Trophoblast cell (in vitro differentiated cells and primary cell): ENCODE measurements around the gene C20orf173.

Experiments
- DNase-seq, 2 donors: peaks; one replicate each; pipeline ENCODE4 v3.0.0-alpha.2; 2016
- H2AFZ ChIP-seq: 2 replicates; pipeline ENCODE4 v1.6.1; 2013; ENCODE audit warnings: low read length, moderate library complexity, mild to moderate bottlenecking; ENCODE audit not compliant: insufficient read depth, poor library complexity
- H2AK5ac ChIP-seq: 2 replicates; pipeline ENCODE4 v1.6.1; 2013; ENCODE audit warnings: mild to moderate bottlenecking, low read length
- H2BK120ac ChIP-seq: 2 replicates; pipeline ENCODE4 v1.6.1; 2013; ENCODE audit warnings: low read length, mild to moderate bottlenecking, moderate library complexity; ENCODE audit not compliant: insufficient read depth, poor library complexity
- H2BK12ac ChIP-seq: 2 replicates; pipeline ENCODE4 v1.6.1; 2013; ENCODE audit warnings: mild to moderate bottlenecking, low read length, moderate library complexity
- H2BK5ac ChIP-seq: 2 replicates; pipeline ENCODE4 v1.6.1; 2013; ENCODE audit warnings: low read length, low read depth, moderate library complexity, mild to moderate bottlenecking; ENCODE audit not compliant: poor library complexity
- H3K14ac ChIP-seq: 2 replicates; pipeline ENCODE4 v1.6.1; 2013; ENCODE audit warnings: mild to moderate bottlenecking, low read length
- H3K18ac ChIP-seq: 2 replicates; pipeline ENCODE4 v1.6.1; 2013; ENCODE audit warnings: mild to moderate bottlenecking, low read length
- H3K23ac ChIP-seq: 2 replicates; pipeline ENCODE4 v1.6.1; 2013; ENCODE audit warnings: low read length
- H3K27ac ChIP-seq: 2 replicates; pipeline ENCODE4 v1.5.1; 2013; ENCODE audit warnings: low read depth, mild to moderate bottlenecking, inconsistent platforms, low read length, moderate library complexity
- H3K27me3 ChIP-seq: 2 replicates; pipeline ENCODE4 v1.6.1; 2013; ENCODE audit warnings: inconsistent platforms, mild to moderate bottlenecking, low read length, moderate library complexity; ENCODE audit not compliant: insufficient read depth
- H3K36me3 ChIP-seq, 2 experiments: 1 replicate in 1 of 2; 2 replicates in 1 of 2; pipeline ENCODE4 v1.6.1; 2013; ENCODE audit warnings: low read length in 2 of 2, mild to moderate bottlenecking in 2 of 2, moderate library complexity in 1 of 2; ENCODE audit not compliant: insufficient read depth in 2 of 2, control insufficient read depth in 1 of 2
- H3K4ac ChIP-seq: 2 replicates; pipeline ENCODE4 v1.6.1; 2013; ENCODE audit warnings: low read depth, mild to moderate bottlenecking, low read length, moderate library complexity
- H3K4me1 ChIP-seq, 2 experiments: 1 replicate in 1 of 2; 2 replicates in 1 of 2; pipeline ENCODE4 v1.6.1; 2013; ENCODE audit warnings: low read length in 2 of 2, mild to moderate bottlenecking in 2 of 2, moderate library complexity in 1 of 2; ENCODE audit not compliant: insufficient read depth in 2 of 2, control insufficient read depth in 1 of 2
- H3K4me2 ChIP-seq: 2 replicates; pipeline ENCODE4 v1.6.1; 2013; ENCODE audit warnings: inconsistent platforms, mild to moderate bottlenecking, low read length, moderate library complexity
- H3K4me3 ChIP-seq: 2 replicates; pipeline ENCODE4 v1.5.1; 2013; ENCODE audit warnings: mild to moderate bottlenecking, low read depth, low read length, inconsistent platforms
- H3K79me1 ChIP-seq: one replicate; pipeline ENCODE4 v1.6.1; 2013; ENCODE audit warnings: low read length
- H3K79me2 ChIP-seq: 2 replicates; pipeline ENCODE4 v1.6.1; 2013; ENCODE audit warnings: low read length, mild to moderate bottlenecking; ENCODE audit not compliant: control insufficient read depth, insufficient read depth, poor library complexity
- H3K9ac ChIP-seq: 2 replicates; pipeline ENCODE4 v1.6.1; 2013; ENCODE audit warnings: mild to moderate bottlenecking, low read length
- H3K9me3 ChIP-seq: 2 replicates; pipeline ENCODE4 v1.6.1; 2013; ENCODE audit warnings: low read depth, mild to moderate bottlenecking, control low read depth, inconsistent platforms, low read length; ENCODE audit not compliant: insufficient read depth
- H4K12ac ChIP-seq: 2 replicates; pipeline ENCODE4 v1.6.1; 2013; ENCODE audit warnings: low read depth, mild to moderate bottlenecking, low read length, moderate library complexity
- H4K8ac ChIP-seq: 2 replicates; pipeline ENCODE4 v1.6.1; 2013; ENCODE audit warnings: low read depth, mild to moderate bottlenecking, low read length, moderate library complexity
- H4K91ac ChIP-seq: one replicate; pipeline ENCODE4 v1.6.1; 2013; ENCODE audit warnings: low read depth, mild to moderate bottlenecking, low read length, moderate library complexity
- WGBS: extraction: QIAGEN DNeasy Blood & Tissue Kit; methylation state at CpG from one replicate; pipeline ENCODE4 v1.1.7; 2013; ENCODE audit warnings: missing lambda C conversion rate; ENCODE audit not compliant: insufficient read length, insufficient coverage; ENCODE audit errors: extremely low coverage; 5-methylcytosine and 5-hydroxymethylcytosine counted together

Gene C20orf173

GRCh38 chr20:35541118-35541782 lies 11.8 kb upstream of the C20orf173 start:
- Histone ChIP-seq H3K27me3 (no peaks in the 10 kb centered on the region), H3K18ac (no peak overlapping the region), H3K4me2 (peak overlapping the region; percentile 87), H2BK5ac (no peak overlapping the region), H2AK5ac (no peak overlapping the region), H3K4me1 (peaks cover 7 to 10% of the 10 kb centered on the region in 2 experiments), H3K23ac (no peak overlapping the region), H2BK12ac (no peak overlapping the region), H2BK120ac (no peak overlapping the region), H3K4me3 (peak overlapping the region; percentile 63), H4K91ac (no peak overlapping the region), H3K9me3 (no peaks in the 10 kb centered on the region), H3K36me3 (peaks cover 7% of the 10 kb centered on the region in 2 experiments), H4K8ac (peak overlapping the region; percentile 70), H3K27ac (no peak overlapping the region), H3K79me2 (peaks cover 5% of the 10 kb centered on the region), H3K9ac (no peak overlapping the region), H4K12ac (no peak overlapping the region), H2AFZ (peak overlapping the region; percentile 91), H3K4ac (no peak overlapping the region), H3K79me1 (peaks cover 6% of the 10 kb centered on the region), H3K14ac (no peak overlapping the region)
- no CpG with 5 or more reads among the region's 13 CpGs for WGBS
- DNase-seq = no peak

GRCh38 chr20:35539756-35540212 lies 10.3 kb upstream of the C20orf173 start:
- no peak overlapping the region for H2BK12ac ChIP-seq
- DNase-seq = peak; percentile 88 to 96
- no peaks in the 10 kb centered on the region for H3K9me3 ChIP-seq
- no peak overlapping the region for H3K14ac ChIP-seq
- no peak overlapping the region for H4K12ac ChIP-seq
- WGBS = no CpG with 5 or more reads among the region's 11 CpGs
- H3K4me3 ChIP-seq = peak overlapping the region; percentile 64
- peak overlapping the region; percentile 87 for H3K9ac ChIP-seq
- H2AK5ac ChIP-seq = no peak overlapping the region
- H4K8ac ChIP-seq = peak overlapping the region; percentile 72
- H3K4ac ChIP-seq = no peak overlapping the region
- H3K4me1 ChIP-seq = peaks cover 7 to 10% of the 10 kb centered on the region in 2 experiments
- peaks cover 4 to 7% of the 10 kb centered on the region in 2 experiments for H3K36me3 ChIP-seq
- no peak overlapping the region for H2BK120ac ChIP-seq
- no peak overlapping the region for H4K91ac ChIP-seq
- peak overlapping the region; percentile 50 for H2AFZ ChIP-seq
- no peak overlapping the region for H3K18ac ChIP-seq
- no peak overlapping the region for H3K27ac ChIP-seq
- H2BK5ac ChIP-seq = no peak overlapping the region
- peaks cover 6% of the 10 kb centered on the region for H3K79me1 ChIP-seq
- H3K79me2 ChIP-seq = peaks cover 5% of the 10 kb centered on the region
- H3K27me3 ChIP-seq = no peaks in the 10 kb centered on the region
- no peak overlapping the region for H3K23ac ChIP-seq
- H3K4me2 ChIP-seq = peak overlapping the region; percentile 75

GRCh38 chr20:35527122-35527769 lies 2.2 kb downstream of the C20orf173 start:
- Histone ChIP-seq H2BK120ac (no peak overlapping the region), H3K23ac (no peak overlapping the region), H3K4me3 (no peak overlapping the region), H3K36me3 (no peaks in the 10 kb centered on the region), H3K9ac (no peak overlapping the region), H3K4me2 (no peak overlapping the region), H3K9me3 (peaks cover 4% of the 10 kb centered on the region), H4K8ac (no peak overlapping the region), H3K27ac (no peak overlapping the region), H3K27me3 (no peaks in the 10 kb centered on the region), H4K91ac (no peak overlapping the region), H2BK12ac (no peak overlapping the region), H2BK5ac (no peak overlapping the region), H3K4ac (no peak overlapping the region), H2AK5ac (no peak overlapping the region), H4K12ac (no peak overlapping the region), H3K4me1 (peaks cover 0 to 4% of the 10 kb centered on the region in 2 experiments), H3K79me2 (no peaks in the 10 kb centered on the region), H2AFZ (no peak overlapping the region), H3K14ac (no peak overlapping the region), H3K18ac (no peak overlapping the region), H3K79me1 (no peaks in the 10 kb centered on the region)
- no CpG with 5 or more reads among the region's 12 CpGs for WGBS
- DNase-seq = peak in 1 of 2 donors; percentile 41

GRCh38 chr20:35525639-35526038 lies 3.8 kb downstream of the C20orf173 start:
- Histone ChIP-seq H3K23ac (no peak overlapping the region), H4K12ac (no peak overlapping the region), H3K9ac (no peak overlapping the region), H3K18ac (no peak overlapping the region), H3K4me1 (peaks cover 0 to 4% of the 10 kb centered on the region in 2 experiments), H3K9me3 (peaks cover 4% of the 10 kb centered on the region), H3K27ac (no peak overlapping the region), H3K4ac (no peak overlapping the region), H3K36me3 (no peaks in the 10 kb centered on the region), H2BK120ac (no peak overlapping the region), H4K91ac (no peak overlapping the region), H2BK5ac (no peak overlapping the region), H2BK12ac (no peak overlapping the region), H3K4me3 (no peak overlapping the region), H3K14ac (no peak overlapping the region), H3K79me1 (no peaks in the 10 kb centered on the region), H3K4me2 (no peak overlapping the region), H4K8ac (no peak overlapping the region), H3K27me3 (no peaks in the 10 kb centered on the region), H3K79me2 (no peaks in the 10 kb centered on the region), H2AK5ac (no peak overlapping the region), H2AFZ (no peak overlapping the region)
- no peak for DNase-seq
- no CpG with 5 or more reads among the region's 1 CpG for WGBS
